Measurements from ENCODE around the gene VTI1A. TPM values are rescaled to one million over a fixed set of nuclear protein-coding genes. Genes with fewer than 3 reads are reported as not detected.

Gene VTI1A
- total and polyA plus RNA-seq, 9 of the 15 experiments (the other 6 are each of a cell fraction or from before 2014, with no cell fraction given), result 9.3 to 21.4 (median 16.0) TPM

DNA sequence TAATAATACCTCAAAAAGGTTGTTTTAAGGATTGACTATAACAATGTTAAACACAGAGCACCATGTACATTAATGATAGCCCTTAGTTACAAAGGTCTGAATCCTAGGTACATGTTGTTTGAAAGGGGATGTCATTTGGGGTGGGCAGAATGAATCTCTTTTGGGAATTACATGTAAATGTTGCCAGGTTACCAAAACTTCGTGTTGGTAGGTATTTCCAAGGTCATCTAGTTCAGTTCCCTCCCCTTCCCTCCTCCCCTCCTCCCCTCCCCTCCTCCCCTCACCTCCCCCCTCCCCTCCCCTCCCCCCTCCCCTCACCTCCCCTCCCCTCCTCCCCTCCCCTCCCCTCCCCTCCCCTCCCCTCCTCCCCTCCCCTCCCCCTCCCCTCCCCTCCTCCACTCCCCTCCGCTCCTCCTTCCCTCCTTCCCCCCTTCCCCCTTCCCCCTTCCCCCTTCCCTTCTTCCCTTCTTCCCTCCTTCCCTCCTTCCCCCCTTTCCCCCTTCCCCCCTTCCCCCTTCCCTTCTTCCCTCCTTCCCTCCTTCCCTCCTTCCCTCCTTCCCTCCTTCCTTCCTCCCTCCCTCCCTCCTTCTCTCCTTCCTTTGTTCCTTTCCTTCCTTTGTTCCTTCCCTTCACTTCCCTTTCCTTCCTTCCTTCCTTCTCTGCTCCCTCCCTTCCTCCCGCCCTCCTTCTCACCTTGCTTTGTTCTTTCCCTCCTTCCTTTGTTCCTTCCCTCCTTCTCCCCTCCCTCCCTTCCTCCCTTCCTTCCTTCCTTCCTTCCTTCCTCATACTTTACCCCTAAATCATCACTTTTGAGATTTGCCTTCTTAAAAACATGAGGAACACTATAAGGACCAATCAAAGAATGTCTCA, 8.1 kb downstream of the VTI1A start (continued):
- no peak for TF ChIP-seq FOXP1 (CRISPR knock-in tag; IDR thresholded peaks at IDR 0.05)
- TF ChIP-seq, protein P1, sequence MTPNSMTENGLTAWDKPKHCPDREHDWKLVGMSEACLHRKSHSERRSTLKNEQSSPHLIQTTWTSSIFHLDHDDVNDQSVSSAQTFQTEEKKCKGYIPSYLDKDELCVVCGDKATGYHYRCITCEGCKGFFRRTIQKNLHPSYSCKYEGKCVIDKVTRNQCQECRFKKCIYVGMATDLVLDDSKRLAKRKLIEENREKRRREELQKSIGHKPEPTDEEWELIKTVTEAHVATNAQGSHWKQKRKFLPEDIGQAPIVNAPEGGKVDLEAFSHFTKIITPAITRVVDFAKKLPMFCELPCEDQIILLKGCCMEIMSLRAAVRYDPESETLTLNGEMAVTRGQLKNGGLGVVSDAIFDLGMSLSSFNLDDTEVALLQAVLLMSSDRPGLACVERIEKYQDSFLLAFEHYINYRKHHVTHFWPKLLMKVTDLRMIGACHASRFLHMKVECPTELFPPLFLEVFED (CRISPR knock-in tag; conservative IDR thresholded peaks at IDR 0.05), result no peak
- TF ChIP-seq ZNF707 (CRISPR knock-in tag; conservative IDR thresholded peaks at IDR 0.05), result no peak
- no peak for TF ChIP-seq SRSF7 (optimal IDR thresholded peaks at IDR 0.05; ENCODE audit: low read depth, low read length)
- TF ChIP-seq ZNF23 (CRISPR knock-in tag; IDR thresholded peaks at IDR 0.05), result no peak
- TF ChIP-seq ZNF586 (CRISPR knock-in tag; conservative IDR thresholded peaks at IDR 0.05), result no peak
- TF ChIP-seq MTA3 (IDR thresholded peaks at IDR 0.05; ENCODE audit: borderline replicate concordance), result no peak
- TF ChIP-seq ZNF75A (CRISPR knock-in tag; IDR thresholded peaks at IDR 0.05), result no peak

- DNase-seq (ENCODE audit: extremely low read depth in 1 of 4, low spot score in 3 of 4) (peak in 1 of 4 experiments; percentile 6), FAIRE-seq (no peak), ATAC-seq (no peak; the same call in 1 of the 3 replicates)
- peaks cover 5% of the 10 kb centered on the region; the same call in 1 of the 3 replicates for H3K36me3 ChIP-seq (ENCODE audit: control insufficient read depth, insufficient read depth, low read length)
- ChIA-PET POLR2A (no interaction called here), CTCF (ENCODE audit: low intra/inter-chr PET ratio) (no interaction called here)
- no peak overlapping the region for H3K9ac ChIP-seq (ENCODE audit: insufficient read depth in 1 of 2, low read depth in 2 of 2, low read length in 2 of 2)
- no peaks in the 10 kb centered on the region for H3K9me3 ChIP-seq (replicated peaks; ENCODE audit: control insufficient read depth, insufficient read depth, low read depth, low read length)
- peak in 2 of 3 experiments; percentile 20 to 26; a peak in 2 of 6 replicates for TF ChIP-seq CTCF (IDR thresholded peaks at IDR 0.05 in 2 of 3, conservative IDR thresholded peaks at IDR 0.05 in 1 of 3; ENCODE audit: insufficient read depth in 2 of 3, low read depth in 1 of 3, low read length in 3 of 3)
- TF ChIP-seq MLX (CRISPR knock-in tag; conservative IDR thresholded peaks at IDR 0.05), result no peak
- no peak for TF ChIP-seq NR3C1 (CRISPR knock-in tag; IDR thresholded peaks at IDR 0.05)
- no peak for TF ChIP-seq ILK (tag; IDR thresholded peaks at IDR 0.05; ENCODE audit: borderline replicate concordance, low read depth)
- TF ChIP-seq TFAM (CRISPR knock-in tag; conservative IDR thresholded peaks at IDR 0.05), result no peak
- TF ChIP-seq ZNF395 (CRISPR knock-in tag; IDR thresholded peaks at IDR 0.05), result no peak
- TF ChIP-seq ZNF75A (CRISPR knock-in tag; IDR thresholded peaks at IDR 0.05), result no peak
- TF ChIP-seq POLR2G (IDR thresholded peaks at IDR 0.05; ENCODE audit: low read depth, low read length), result no peak
- H3K9me1 ChIP-seq (ENCODE audit: control insufficient read depth, insufficient read depth, low read length), result no peaks in the 10 kb centered on the region
- no peaks in the 10 kb centered on the region for H3K27me3 ChIP-seq (ENCODE audit: control insufficient read depth in 2 of 2, insufficient read depth in 2 of 2, low read length in 2 of 2)
- H3K4me2 ChIP-seq (ENCODE audit: insufficient read depth, low read length), result no peak overlapping the region
- 89% methylated on average over 2 of the region's 2 CpGs for WGBS (ENCODE audit: insufficient coverage, low coverage, missing lambda C conversion rate)
- no peak overlapping the region for H3K4me3 ChIP-seq
- no peaks in the 10 kb centered on the region for H4K20me1 ChIP-seq (replicated peaks; ENCODE audit: control insufficient read depth, insufficient read depth, low read length)
- no peak overlapping the region for H3K27ac ChIP-seq (ENCODE audit: extremely low read depth, low read depth, low read length)
- in situ Hi-C loops (cut with MboI), result no loop called here
- intact Hi-C loops (cut with micrococcal nuclease), result no loop called here
- no peaks in the 10 kb centered on the region for H3K79me2 ChIP-seq (ENCODE audit: control insufficient read depth, insufficient read depth, low read length)
- H2AFZ ChIP-seq (ENCODE audit: low read depth, low read length), result no peak overlapping the region
- no TSS peak for BruUV-seq (replicated peaks)
- no peaks in the 10 kb centered on the region for H3K4me1 ChIP-seq (replicated peaks in 1 of 2; ENCODE audit: control insufficient read depth in 2 of 2, insufficient read depth in 2 of 2, low read length in 2 of 2)
Measured at GRCh38 chr10:112456533-112456932, 9.5 kb downstream of the VTI1A start.

Data from K562 (cell line).